ENCODE measurements around the gene NXPE1.

NXPE1 gene

DNA sequence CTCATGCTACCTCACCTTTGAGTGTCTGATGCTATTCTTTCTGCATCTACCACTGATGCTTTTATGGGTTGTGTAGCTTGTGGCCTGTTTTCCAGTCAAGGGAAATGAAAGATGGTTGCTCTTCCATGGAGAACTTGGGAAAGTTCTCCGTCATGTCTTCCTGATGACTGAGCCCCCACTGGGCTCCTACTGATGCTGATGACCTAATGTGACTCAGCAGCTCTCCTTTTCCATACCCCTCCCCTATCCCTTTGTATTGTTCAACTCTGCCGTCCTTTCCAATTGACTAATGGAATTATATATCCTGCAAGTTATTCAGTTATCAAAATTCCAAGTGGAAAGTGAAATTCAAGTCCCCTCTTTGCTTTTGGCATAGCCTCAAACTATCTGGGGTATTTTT is 75.8 kb downstream of the NXPE1 start:
- TF ChIP-seq CTCF (IDR thresholded peaks at IDR 0.05): no peak

DNA sequence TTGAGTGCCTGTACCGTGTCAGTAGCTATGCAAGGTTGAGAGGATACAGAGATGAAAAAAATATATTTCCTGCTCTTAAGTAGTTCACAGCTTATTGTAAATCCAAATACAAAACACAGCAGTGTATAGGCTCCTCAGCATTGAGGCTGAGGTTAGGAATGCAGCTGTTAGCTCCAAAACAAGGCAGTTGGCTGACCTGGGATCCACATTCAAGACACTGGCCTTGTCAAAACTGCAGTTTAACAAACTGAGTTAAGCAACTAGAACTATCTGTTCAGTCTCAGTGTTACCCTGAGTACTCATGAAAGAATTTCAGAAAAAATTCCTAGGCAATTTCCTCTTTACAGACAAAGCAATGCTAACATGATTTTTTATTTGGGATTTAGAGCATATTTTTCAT is 77.6 kb downstream of the NXPE1 start:
- no peak for TF ChIP-seq CTCF (IDR thresholded peaks at IDR 0.05)

GRCh38 chr11:114479331-114479730 is 80.3 kb downstream of the NXPE1 start:
- no peak for TF ChIP-seq CTCF (IDR thresholded peaks at IDR 0.05)

DNA sequence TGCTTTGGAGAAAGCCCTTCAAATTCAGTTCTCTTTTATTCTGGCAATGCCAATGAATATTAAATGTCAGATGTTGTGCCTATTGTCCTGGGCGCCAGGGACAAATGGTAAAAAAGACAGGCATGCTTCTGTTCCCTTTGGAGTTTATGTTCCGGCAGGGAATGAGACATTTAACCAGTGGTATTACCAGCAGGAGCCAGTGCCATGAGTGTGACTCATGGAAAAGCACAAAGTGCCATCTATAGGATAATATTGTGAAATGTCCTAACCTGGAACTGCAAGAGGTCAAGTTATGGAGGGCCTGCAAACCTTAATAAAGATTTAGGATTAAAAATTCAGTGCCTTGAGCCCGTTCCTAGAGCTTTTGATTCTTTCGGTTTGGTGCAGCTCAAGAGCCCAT is 80.9 kb downstream of the NXPE1 start:
- peak; percentile 34; the same call in 1 of the 2 replicates for TF ChIP-seq CTCF (IDR thresholded peaks at IDR 0.05)

GRCh38 chr11:114478001-114478410 is 81.7 kb downstream of the NXPE1 start:
- no peak for TF ChIP-seq CTCF (IDR thresholded peaks at IDR 0.05)

GRCh38 chr11:114472661-114473060 is 87.0 kb downstream of the NXPE1 start:
- no peak for TF ChIP-seq CTCF (IDR thresholded peaks at IDR 0.05)
